H1 (cell line): ENCODE data around the gene SMO. TPM values are rescaled to one million over a fixed set of nuclear protein-coding genes. Genes with fewer than 3 reads are reported as not detected.

Source experiments
- BCL11A ChIP-seq, 2 experiments: IDR thresholded peaks; one replicate each; pipeline ENCODE4 v1.6.1; 2011; ENCODE audit warnings: low read depth in 2 of 2, low read length in 2 of 2, mild to moderate bottlenecking in 2 of 2
- GABPA ChIP-seq: IDR thresholded peaks from 2 replicates; pipeline ENCODE4 v1.6.1; 2011; ENCODE audit warnings: mild to moderate bottlenecking, low read length, moderate library complexity, borderline replicate concordance; ENCODE audit not compliant: insufficient read depth
- TEAD4 ChIP-seq: IDR thresholded peaks from 2 replicates; pipeline ENCODE4 v1.6.1; 2012; ENCODE audit warnings: low read depth, low read length, inconsistent platforms, mixed read lengths
- polyA plus RNA-seq, 7 experiments: library from polyadenylated mRNA; depleted of rRNA in 3 of 7; stranded (reverse) in 5 of 7; unstranded in 2 of 7; fragments of >200 nt in 5 of 7; fragments of 200-250 nt in 2 of 7; gene quantifications; 1 replicate in 5 of 7; 2 replicates in 1 of 7; 4 replicates in 1 of 7; pipeline versions ENCODE4 v1.2.1 to v1.2.3, GENCODE V29; 2011 to 2013; ENCODE audit warnings: missing spikeins in 2 of 7, mixed read lengths in 2 of 7
- total RNA-seq: library from RNA; stranded (reverse); fragmentation: NEBNext Ultra II Directional; extraction: Animal tissue kit (Norgen Biotek cat#: 25700); gene quantifications from 2 replicates; pipeline ENCODE4 v1.2.1, GENCODE V29; 2021
- TF ChIP-seq, protein P1 (sequence below): fragments of 300-600 bp; sonication (generic); IDR thresholded peaks from 2 replicates; pipeline ENCODE4 v1.7.1; 2012; ENCODE audit warnings: low read length, moderate library complexity, mild to moderate bottlenecking, inconsistent platforms; ENCODE audit not compliant: insufficient replicate concordance

Gene SMO
- total and polyA plus RNA-seq, 2 of the 8 experiments (the other 6 are each of a cell fraction or from before 2014, with no cell fraction given) = 64.5 to 67.6 TPM

- TF ChIP-seq GABPA (no peak), TEAD4 (no peak), BCL11A (IDR thresholded peaks at IDR 0.05; ENCODE audit: low read depth in 2 of 2, low read length in 2 of 2) (no peak)
- TF ChIP-seq, protein P1, sequence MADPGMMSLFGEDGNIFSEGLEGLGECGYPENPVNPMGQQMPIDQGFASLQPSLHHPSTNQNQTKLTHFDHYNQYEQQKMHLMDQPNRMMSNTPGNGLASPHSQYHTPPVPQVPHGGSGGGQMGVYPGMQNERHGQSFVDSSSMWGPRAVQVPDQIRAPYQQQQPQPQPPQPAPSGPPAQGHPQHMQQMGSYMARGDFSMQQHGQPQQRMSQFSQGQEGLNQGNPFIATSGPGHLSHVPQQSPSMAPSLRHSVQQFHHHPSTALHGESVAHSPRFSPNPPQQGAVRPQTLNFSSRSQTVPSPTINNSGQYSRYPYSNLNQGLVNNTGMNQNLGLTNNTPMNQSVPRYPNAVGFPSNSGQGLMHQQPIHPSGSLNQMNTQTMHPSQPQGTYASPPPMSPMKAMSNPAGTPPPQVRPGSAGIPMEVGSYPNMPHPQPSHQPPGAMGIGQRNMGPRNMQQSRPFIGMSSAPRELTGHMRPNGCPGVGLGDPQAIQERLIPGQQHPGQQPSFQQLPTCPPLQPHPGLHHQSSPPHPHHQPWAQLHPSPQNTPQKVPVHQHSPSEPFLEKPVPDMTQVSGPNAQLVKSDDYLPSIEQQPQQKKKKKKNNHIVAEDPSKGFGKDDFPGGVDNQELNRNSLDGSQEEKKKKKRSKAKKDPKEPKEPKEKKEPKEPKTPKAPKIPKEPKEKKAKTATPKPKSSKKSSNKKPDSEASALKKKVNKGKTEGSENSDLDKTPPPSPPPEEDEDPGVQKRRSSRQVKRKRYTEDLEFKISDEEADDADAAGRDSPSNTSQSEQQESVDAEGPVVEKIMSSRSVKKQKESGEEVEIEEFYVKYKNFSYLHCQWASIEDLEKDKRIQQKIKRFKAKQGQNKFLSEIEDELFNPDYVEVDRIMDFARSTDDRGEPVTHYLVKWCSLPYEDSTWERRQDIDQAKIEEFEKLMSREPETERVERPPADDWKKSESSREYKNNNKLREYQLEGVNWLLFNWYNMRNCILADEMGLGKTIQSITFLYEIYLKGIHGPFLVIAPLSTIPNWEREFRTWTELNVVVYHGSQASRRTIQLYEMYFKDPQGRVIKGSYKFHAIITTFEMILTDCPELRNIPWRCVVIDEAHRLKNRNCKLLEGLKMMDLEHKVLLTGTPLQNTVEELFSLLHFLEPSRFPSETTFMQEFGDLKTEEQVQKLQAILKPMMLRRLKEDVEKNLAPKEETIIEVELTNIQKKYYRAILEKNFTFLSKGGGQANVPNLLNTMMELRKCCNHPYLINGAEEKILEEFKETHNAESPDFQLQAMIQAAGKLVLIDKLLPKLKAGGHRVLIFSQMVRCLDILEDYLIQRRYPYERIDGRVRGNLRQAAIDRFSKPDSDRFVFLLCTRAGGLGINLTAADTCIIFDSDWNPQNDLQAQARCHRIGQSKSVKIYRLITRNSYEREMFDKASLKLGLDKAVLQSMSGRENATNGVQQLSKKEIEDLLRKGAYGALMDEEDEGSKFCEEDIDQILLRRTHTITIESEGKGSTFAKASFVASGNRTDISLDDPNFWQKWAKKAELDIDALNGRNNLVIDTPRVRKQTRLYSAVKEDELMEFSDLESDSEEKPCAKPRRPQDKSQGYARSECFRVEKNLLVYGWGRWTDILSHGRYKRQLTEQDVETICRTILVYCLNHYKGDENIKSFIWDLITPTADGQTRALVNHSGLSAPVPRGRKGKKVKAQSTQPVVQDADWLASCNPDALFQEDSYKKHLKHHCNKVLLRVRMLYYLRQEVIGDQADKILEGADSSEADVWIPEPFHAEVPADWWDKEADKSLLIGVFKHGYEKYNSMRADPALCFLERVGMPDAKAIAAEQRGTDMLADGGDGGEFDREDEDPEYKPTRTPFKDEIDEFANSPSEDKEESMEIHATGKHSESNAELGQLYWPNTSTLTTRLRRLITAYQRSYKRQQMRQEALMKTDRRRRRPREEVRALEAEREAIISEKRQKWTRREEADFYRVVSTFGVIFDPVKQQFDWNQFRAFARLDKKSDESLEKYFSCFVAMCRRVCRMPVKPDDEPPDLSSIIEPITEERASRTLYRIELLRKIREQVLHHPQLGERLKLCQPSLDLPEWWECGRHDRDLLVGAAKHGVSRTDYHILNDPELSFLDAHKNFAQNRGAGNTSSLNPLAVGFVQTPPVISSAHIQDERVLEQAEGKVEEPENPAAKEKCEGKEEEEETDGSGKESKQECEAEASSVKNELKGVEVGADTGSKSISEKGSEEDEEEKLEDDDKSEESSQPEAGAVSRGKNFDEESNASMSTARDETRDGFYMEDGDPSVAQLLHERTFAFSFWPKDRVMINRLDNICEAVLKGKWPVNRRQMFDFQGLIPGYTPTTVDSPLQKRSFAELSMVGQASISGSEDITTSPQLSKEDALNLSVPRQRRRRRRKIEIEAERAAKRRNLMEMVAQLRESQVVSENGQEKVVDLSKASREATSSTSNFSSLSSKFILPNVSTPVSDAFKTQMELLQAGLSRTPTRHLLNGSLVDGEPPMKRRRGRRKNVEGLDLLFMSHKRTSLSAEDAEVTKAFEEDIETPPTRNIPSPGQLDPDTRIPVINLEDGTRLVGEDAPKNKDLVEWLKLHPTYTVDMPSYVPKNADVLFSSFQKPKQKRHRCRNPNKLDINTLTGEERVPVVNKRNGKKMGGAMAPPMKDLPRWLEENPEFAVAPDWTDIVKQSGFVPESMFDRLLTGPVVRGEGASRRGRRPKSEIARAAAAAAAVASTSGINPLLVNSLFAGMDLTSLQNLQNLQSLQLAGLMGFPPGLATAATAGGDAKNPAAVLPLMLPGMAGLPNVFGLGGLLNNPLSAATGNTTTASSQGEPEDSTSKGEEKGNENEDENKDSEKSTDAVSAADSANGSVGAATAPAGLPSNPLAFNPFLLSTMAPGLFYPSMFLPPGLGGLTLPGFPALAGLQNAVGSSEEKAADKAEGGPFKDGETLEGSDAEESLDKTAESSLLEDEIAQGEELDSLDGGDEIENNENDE = no peak
Observed at GRCh38 chr7:129256221-129256620, 67.8 kb downstream of the SMO start (continued).
